ENCODE results near the gene POLR2E.

The POLR2E gene

DNA sequence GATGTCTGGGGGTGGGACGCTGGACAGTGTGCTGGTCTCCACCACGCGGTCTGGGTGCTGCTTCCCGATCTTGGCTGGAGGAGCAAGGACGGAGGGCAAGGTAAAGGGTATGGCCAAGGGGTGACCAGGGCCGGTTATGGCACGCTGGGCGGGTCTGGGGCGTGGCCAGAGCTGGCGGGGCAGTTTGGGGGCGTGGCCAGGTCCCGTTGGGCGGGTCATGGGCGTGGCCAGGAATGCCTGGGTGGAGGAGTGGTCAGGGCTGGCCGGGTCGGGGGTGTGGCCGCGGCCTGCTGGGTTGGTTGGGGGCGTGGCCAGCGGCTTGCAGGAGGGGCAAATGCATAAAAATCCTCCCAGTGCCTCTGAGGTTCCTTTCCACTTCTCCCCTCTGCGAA, 27.8 kb upstream of the POLR2E start:
- Histone ChIP-seq H3K4me3 (ENCODE audit: low read length) (no peak overlapping the region), H3K9me2 (replicated peaks; ENCODE audit: control insufficient read depth, low read length) (no peaks in the 10 kb centered on the region), H3K4me2 (ENCODE audit: low read length) (no peak overlapping the region), H3K36me3 (ENCODE audit: control insufficient read depth, low read length) (peaks cover 24% of the 10 kb centered on the region), H3F3A (ENCODE audit: control insufficient read depth, insufficient read depth) (no peaks in the 10 kb centered on the region), H3K27ac (ENCODE audit: low read depth, low read length) (no peak overlapping the region), H3K27me3 (ENCODE audit: control insufficient read depth, low read length) (no peaks in the 10 kb centered on the region), H3K79me2 (ENCODE audit: control insufficient read depth, low read length) (no peaks in the 10 kb centered on the region), H4K20me1 (ENCODE audit: control insufficient read depth, insufficient read depth, low read depth, low read length) (no peaks in the 10 kb centered on the region), H3K4me1 (ENCODE audit: control insufficient read depth, low read length) (no peaks in the 10 kb centered on the region), H3K9me3 (ENCODE audit: control insufficient read depth, insufficient read depth, low read length) (no peaks in the 10 kb centered on the region)
- TF ChIP-seq EZH2phosphoT487 (IDR thresholded peaks at IDR 0.05; ENCODE audit: borderline replicate concordance, low read length) (no peak), CTCF (IDR thresholded peaks at IDR 0.05; ENCODE audit: low read depth, low read length, poor library complexity, severe bottlenecking) (no peak)

- no peaks in the 10 kb centered on the region for H3F3A ChIP-seq (ENCODE audit: control insufficient read depth, insufficient read depth)
- peaks cover 24% of the 10 kb centered on the region for H3K36me3 ChIP-seq (ENCODE audit: control insufficient read depth, low read length)
Observed at GRCh38 chr19:1122021-1122971, 27.1 kb upstream of the POLR2E start.

DNA sequence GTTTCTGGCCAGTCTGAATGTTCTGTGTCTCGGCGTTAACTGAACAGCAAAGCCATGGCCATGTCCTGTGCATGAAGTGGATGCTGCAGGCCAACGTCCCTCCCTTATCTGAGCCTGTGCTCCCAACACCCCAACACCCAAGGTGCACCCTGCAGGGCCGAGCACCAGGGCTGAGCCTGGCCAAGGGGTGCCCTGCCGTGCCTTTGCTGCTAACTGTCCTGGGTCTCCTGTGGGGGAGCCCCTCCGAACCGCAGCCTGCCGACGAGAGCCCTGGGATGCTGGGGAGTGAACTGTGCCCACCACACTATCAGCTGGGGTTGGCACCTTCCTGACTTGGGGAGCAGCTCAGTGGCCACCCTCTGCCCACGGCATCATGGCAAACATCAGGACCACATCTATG, 26.2 kb upstream of the POLR2E start:
- TF ChIP-seq CTCF (IDR thresholded peaks at IDR 0.05; ENCODE audit: low read depth, low read length, poor library complexity, severe bottlenecking) (no peak), EZH2phosphoT487 (IDR thresholded peaks at IDR 0.05; ENCODE audit: borderline replicate concordance, low read length) (no peak)
- H3K79me2 ChIP-seq (ENCODE audit: control insufficient read depth, low read length) = no peaks in the 10 kb centered on the region
- peaks cover 22% of the 10 kb centered on the region for H3K36me3 ChIP-seq (ENCODE audit: control insufficient read depth, low read length)
- no peak overlapping the region for H3K4me3 ChIP-seq (ENCODE audit: low read length)
- no peaks in the 10 kb centered on the region for H3K27me3 ChIP-seq (ENCODE audit: control insufficient read depth, low read length)
- H3K4me1 ChIP-seq (ENCODE audit: control insufficient read depth, low read length) = no peaks in the 10 kb centered on the region
- H3K27ac ChIP-seq (ENCODE audit: low read depth, low read length) = no peak overlapping the region
- no peak overlapping the region for H3K4me2 ChIP-seq (ENCODE audit: low read length)
- no peaks in the 10 kb centered on the region for H3K9me3 ChIP-seq (ENCODE audit: control insufficient read depth, insufficient read depth, low read length)
- no peaks in the 10 kb centered on the region for H4K20me1 ChIP-seq (ENCODE audit: control insufficient read depth, insufficient read depth, low read depth, low read length)
- no peaks in the 10 kb centered on the region for H3F3A ChIP-seq (ENCODE audit: control insufficient read depth, insufficient read depth)
- H3K9me2 ChIP-seq (replicated peaks; ENCODE audit: control insufficient read depth, low read length) = no peaks in the 10 kb centered on the region

More at GRCh38 chr19:1122021-1122971, 27.1 kb upstream of the POLR2E start:
- no peaks in the 10 kb centered on the region for H3K9me3 ChIP-seq (ENCODE audit: control insufficient read depth, insufficient read depth, low read length)
- H4K20me1 ChIP-seq (ENCODE audit: control insufficient read depth, insufficient read depth, low read depth, low read length) = no peaks in the 10 kb centered on the region
- H3K27ac ChIP-seq (ENCODE audit: low read depth, low read length) = no peak overlapping the region
- no peaks in the 10 kb centered on the region for H3K79me2 ChIP-seq (ENCODE audit: control insufficient read depth, low read length)
- H3K4me2 ChIP-seq (ENCODE audit: low read length) = no peak overlapping the region
- no peaks in the 10 kb centered on the region for H3K27me3 ChIP-seq (ENCODE audit: control insufficient read depth, low read length)
- TF ChIP-seq EZH2phosphoT487 (IDR thresholded peaks at IDR 0.05; ENCODE audit: borderline replicate concordance, low read length) = no peak
- TF ChIP-seq CTCF (IDR thresholded peaks at IDR 0.05; ENCODE audit: low read depth, low read length, poor library complexity, severe bottlenecking) = no peak
- no peaks in the 10 kb centered on the region for H3K4me1 ChIP-seq (ENCODE audit: control insufficient read depth, low read length)
- H3K9me2 ChIP-seq (replicated peaks; ENCODE audit: control insufficient read depth, low read length) = no peaks in the 10 kb centered on the region
- no peak overlapping the region for H3K4me3 ChIP-seq (ENCODE audit: low read length)
